Measurements from ENCODE around the gene PTGER1.

DNA sequence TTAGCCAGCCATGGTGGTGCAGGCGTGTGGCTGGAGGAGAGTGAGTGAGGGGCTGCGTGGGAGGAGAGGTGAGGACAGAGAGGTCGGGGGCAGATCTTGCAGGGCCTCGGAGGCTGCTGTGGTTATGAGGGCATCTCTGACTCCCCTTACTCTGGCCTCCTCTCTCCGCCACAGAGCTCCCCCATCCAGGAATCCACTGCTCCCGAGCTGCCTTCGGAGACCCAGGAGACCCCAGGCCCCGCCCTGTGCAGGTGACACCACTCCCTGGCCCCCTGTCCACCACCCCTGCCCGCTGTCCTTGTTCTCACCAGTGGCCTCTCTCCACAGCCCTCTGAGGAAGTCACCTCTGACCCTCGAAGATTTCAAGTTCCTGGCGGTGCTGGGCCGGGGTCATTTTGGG lies 7.8 kb downstream of the PTGER1 start:
- TF ChIP-seq, protein P1, sequence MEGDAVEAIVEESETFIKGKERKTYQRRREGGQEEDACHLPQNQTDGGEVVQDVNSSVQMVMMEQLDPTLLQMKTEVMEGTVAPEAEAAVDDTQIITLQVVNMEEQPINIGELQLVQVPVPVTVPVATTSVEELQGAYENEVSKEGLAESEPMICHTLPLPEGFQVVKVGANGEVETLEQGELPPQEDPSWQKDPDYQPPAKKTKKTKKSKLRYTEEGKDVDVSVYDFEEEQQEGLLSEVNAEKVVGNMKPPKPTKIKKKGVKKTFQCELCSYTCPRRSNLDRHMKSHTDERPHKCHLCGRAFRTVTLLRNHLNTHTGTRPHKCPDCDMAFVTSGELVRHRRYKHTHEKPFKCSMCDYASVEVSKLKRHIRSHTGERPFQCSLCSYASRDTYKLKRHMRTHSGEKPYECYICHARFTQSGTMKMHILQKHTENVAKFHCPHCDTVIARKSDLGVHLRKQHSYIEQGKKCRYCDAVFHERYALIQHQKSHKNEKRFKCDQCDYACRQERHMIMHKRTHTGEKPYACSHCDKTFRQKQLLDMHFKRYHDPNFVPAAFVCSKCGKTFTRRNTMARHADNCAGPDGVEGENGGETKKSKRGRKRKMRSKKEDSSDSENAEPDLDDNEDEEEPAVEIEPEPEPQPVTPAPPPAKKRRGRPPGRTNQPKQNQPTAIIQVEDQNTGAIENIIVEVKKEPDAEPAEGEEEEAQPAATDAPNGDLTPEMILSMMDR (IDR thresholded peaks at IDR 0.05), result no peak
- TF ChIP-seq ZFX (IDR thresholded peaks at IDR 0.05; ENCODE audit: borderline replicate concordance), result no peak
